Measurements from ENCODE around the gene SLC7A8.
A peak's percentile ranks its signal among the peaks of the same experiment; 100 is the strongest.

Gene SLC7A8

GRCh38 chr14:23093104-23093503 lies 90.4 kb downstream of the SLC7A8 start:
- DNase-seq = no peak

DNA sequence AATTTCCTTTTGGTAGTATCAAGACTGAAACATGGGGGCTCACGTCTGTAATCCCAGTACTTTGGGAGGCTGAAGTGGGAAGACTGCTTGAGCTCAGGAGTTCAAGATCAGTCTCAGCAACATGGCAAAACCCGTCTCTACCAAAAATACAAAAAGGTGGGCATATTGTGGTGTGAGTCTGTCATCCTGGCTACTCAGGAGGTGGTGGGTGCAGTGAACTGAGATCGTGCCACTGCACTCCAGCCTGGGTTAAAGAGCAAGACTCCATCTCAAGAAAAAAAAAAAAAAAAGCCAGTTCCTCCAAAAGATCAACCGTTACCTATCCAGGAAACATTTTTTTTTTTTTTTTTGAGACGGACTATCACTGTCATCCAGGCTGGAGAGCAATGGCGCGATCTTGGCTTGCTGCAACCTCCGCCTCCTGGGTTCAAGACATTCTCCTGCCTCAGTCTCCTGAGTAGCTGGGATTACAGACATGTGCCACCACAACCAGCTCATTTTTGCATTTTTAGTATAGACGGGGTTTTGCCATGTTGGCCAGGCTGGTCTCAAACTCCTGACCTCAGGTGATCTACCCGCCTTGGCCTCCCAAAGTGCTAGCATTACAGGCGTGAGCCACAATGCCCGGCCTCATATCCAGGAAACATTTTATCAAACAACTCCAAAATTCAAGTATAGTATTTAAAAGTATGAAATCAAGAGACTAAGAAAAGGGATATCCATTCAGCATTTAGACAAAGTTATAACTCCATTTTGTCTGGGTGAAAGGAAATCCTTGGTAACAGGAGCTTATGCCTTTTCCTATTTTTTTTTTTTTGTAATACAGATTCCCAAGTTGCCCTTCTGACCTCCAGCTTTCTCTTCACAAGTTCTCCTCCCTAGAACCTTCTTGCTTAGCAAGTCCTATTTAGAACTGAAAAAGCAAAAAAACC lies 91.9 kb downstream of the SLC7A8 start:
- no peak for DNase-seq

- DNase-seq = no peak
Observed at GRCh38 chr14:23090254-23090636, 93.2 kb downstream of the SLC7A8 start.

DNA sequence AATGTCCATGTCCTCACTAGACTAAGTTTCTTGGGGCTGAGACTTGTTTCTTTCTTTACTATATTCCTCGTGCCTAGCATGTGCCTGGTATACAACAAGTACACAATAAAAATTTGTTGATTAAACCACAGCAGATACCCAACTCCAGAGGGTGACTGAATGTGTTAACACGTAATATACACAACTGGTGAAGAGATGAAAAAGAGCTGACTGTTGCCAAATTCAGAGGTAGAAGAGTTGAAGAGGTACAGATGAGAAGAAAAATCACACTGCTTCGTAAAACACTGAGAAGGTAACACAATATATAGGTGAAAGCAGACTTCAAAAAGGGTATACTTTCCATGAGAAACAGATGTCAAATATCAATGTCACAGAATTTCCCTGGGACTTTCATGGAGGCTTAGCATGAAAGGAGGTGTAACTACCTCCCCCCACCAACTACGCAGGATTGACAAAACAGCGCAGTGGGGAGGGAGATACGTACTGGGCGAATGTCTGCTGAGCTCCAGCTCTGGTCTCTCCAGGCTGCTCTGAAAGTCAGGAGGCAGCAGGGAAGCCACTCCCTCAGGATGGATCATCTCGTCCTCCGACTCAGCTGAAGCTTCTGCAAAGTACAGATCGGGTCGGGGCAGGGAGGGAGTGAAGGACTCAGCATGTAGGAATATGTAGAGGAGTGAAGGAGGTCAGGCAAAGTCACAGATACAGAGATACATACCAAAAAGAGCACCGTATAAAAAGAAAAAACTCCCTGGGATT lies 93.8 kb downstream of the SLC7A8 start:
- DNase-seq = no peak

- DNase-seq = no peak
Observed at GRCh38 chr14:23086565-23086964, 96.9 kb downstream of the SLC7A8 start.

- DNase-seq = no peak
Observed at GRCh38 chr14:23085458-23085857, 98.0 kb downstream of the SLC7A8 start.

DNA sequence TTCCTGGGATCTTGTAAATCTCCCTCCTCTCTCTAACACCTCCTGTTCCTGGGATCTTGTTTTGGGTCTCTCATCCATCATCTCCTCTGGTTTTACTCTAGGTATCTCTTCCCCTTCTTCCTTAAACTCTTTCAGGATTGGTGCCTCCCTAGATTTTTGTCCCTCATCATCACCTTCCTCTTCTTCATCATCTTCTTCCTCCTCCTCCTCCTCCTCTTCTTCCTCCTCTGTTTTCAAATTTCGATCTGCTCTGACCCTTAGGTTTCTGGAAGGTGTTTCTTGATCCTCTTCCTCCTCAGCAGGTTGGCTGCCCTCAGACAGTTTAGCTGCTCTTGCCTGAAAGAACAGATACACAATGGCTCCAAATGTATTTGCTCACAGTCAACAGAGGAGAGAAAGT lies 103.0 kb downstream of the SLC7A8 start:
- no peak for DNase-seq

GRCh38 chr14:23079716-23080115 lies 103.7 kb downstream of the SLC7A8 start:
- no peak for DNase-seq

- DNase-seq = peak; percentile 54
Observed at GRCh38 chr14:23078692-23079116, 104.8 kb downstream of the SLC7A8 start.

DNA sequence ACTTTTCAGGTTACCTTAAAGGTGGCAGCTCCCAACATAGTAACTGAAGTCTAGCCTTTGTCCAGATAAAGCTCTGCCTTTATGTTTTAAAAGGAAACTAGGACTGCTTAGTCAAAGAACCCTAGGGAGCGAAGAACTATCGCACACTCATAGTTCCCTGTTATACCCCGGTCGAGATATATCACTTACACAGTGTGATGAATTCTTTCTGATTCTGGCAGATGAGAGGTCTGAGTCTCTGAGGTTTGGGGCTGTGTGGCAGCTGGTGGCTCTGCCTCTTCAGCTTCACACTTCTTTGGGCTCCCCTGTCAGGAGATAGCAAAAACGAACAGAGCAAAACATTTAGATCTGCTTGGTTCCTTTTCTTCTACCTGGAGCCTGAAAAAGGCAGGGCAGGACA lies 105.5 kb downstream of the SLC7A8 start:
- DNase-seq = no peak

- peak; percentile 71 for DNase-seq
Observed at GRCh38 chr14:23076785-23077408, 106.6 kb downstream of the SLC7A8 start.
